ENCODE measurements around the gene UNCX. TPM values are rescaled to one million over a fixed set of nuclear protein-coding genes. Genes with fewer than 3 reads are reported as not detected.
"Not testable (repeated sequence)": the region's sequence is repeated elsewhere in the genome, so short reads cannot be mapped to it uniquely, and the experiment has no call there.

Gene UNCX
- total RNA-seq, 1 donor from 2014 or later = not detected

- no peak for DNase-seq
Observed at GRCh38 chr7:1278543-1278942, 45.9 kb downstream of the UNCX start.

GRCh38 chr7:1279041-1279440 is 46.4 kb downstream of the UNCX start:
- DNase-seq = no peak

GRCh38 chr7:1279895-1280294 is 47.2 kb downstream of the UNCX start:
- DNase-seq = not testable (repeated sequence)

GRCh38 chr7:1281068-1281467 is 48.4 kb downstream of the UNCX start:
- no peak for DNase-seq

GRCh38 chr7:1282679-1283078 is 50.0 kb downstream of the UNCX start:
- DNase-seq = no peak

- DNase-seq = no peak
Observed at GRCh38 chr7:1283337-1283736, 50.7 kb downstream of the UNCX start.

GRCh38 chr7:1283941-1284742 is 51.5 kb downstream of the UNCX start:
- no peak for DNase-seq

DNA sequence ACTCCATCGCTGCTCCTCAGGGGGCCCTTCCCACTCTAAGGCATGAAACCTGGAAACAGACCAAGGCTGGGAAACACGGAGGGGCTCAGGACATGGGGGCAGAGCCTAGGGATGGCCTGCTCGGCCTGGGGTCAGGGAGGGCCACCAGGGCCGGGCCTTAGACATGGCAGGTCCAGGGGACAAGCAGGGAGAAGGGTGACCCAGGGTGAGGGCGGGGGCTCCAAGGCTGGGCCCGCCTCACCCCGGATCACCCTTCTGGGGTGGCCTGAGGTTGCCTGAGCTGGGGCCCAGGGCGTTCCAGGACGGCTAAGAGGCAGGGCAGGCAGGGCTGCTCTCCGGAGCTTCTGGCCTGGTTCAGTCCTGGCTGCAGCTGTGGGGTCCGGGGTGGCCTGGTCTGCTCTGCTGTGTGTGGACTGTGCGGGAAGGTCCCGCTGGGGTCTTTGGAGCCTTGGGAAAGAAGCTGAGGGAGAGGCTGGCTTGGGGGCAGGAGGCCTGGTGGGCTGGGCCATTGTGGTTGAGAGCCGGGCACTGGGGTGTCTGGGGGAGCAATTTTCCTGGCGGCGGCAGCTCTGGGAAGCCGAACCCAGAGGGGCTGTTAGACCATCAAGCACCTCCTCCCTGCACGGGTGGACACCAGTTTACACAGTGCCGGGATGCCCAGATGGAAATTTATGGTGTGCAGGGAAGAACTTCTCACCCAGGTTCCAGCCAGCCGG is 52.2 kb downstream of the UNCX start:
- DNase-seq = no peak

GRCh38 chr7:1285556-1286301 is 53.1 kb downstream of the UNCX start:
- DNase-seq = no peak

Other genes with a start within 250 kb of the UNCX start
- gene CYP2W1, start 249.7 kb upstream of the UNCX start, total RNA-seq = 17.4 TPM
- gene GPR146, start 188.3 kb upstream of the UNCX start, total RNA-seq = 9.3 TPM
- gene GPER1, start 144.8 kb upstream of the UNCX start, total RNA-seq = 1.6 TPM
- gene ZFAND2A, start 72.7 kb upstream of the UNCX start, total RNA-seq = 11.7 TPM
- 5.7 TPM for gene MICALL2, start 226.6 kb downstream of the UNCX start, total RNA-seq

All from skin of body (tissue), 2 donors.